Stimulated activated CD8-positive, alpha-beta memory T cell treated with anti-CD3 and anti-CD28 coated beads, Interleukin-4, amount 100 ng/mL, for 4 hours (primary cell): Measurements from ENCODE around the gene FOXD3.
"Not testable (repeated sequence)": the region's sequence is repeated elsewhere in the genome, so short reads cannot be mapped to it uniquely, and the experiment has no call there.

Experiments
- DNase-seq, 2 donors: peaks; one replicate each; pipeline ENCODE4 v3.0.0-alpha.2; 2020; ENCODE audit warnings: low read depth in 2 of 2, low spot score in 1 of 2

FOXD3 gene

GRCh38 chr1:63356234-63356633, 33.9 kb downstream of the FOXD3 start:
- not testable (repeated sequence) for DNase-seq

GRCh38 chr1:63359561-63359960, 37.2 kb downstream of the FOXD3 start:
- DNase-seq = no peak

GRCh38 chr1:63362073-63362472, 39.7 kb downstream of the FOXD3 start:
- DNase-seq = no peak

GRCh38 chr1:63362578-63362977, 40.2 kb downstream of the FOXD3 start:
- DNase-seq = no peak

- DNase-seq = no peak
Observed at GRCh38 chr1:63363014-63363413, 40.6 kb downstream of the FOXD3 start.

- DNase-seq = no peak
Observed at GRCh38 chr1:63366908-63367214, 44.5 kb downstream of the FOXD3 start.

DNA sequence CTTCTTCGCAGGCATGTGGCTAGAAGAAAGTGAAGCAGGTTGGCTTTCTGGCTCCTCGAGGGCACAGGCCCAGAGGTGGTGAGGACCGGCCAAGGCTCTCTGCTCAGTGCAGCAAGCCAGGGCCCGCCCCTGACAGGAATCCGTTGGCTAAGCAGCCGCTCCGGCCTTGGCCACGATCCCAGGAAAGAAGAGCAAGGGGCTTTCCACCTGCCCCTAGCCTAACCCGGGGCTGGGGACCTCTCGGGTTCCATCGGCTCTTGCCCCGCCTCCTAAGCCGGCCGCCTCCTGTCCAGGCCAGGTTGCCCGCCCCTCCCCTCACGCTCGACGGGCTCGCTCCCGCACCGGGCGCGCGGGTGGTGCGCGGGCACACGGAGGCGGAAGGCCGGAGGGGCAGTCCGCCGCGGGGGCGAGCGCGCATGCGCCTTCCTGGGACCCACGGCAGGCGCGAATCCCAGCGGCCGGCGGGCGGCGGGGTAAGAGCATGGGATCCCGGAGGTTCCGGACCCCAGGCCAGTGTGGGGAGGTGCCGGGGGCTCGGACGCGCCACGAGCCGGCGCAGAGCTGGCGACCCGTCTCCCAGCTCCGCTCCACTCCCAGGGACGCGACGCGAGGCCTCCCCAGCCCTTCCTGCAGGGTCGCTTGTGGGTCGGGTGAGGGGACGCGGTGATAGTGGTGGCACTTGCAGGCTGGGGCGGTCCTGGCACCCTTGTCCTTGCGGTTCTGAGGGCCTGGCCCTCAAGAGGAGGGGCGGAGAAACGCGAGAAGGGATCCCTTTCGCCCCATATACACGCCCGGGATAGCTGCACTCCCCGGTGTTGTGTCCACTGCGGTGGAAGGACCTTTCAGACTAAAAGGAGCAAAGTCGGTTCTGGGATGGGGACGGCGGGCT, 45.1 kb downstream of the FOXD3 start, which contains the start of gene ALG6:
TSS of gene ALG6 (plus strand) at position 413 of the 889 bp plus-strand sequence. CDS start 3,351 bp downstream, outside the sequence.
- DNase-seq = peak; percentile 71 to 81

DNA sequence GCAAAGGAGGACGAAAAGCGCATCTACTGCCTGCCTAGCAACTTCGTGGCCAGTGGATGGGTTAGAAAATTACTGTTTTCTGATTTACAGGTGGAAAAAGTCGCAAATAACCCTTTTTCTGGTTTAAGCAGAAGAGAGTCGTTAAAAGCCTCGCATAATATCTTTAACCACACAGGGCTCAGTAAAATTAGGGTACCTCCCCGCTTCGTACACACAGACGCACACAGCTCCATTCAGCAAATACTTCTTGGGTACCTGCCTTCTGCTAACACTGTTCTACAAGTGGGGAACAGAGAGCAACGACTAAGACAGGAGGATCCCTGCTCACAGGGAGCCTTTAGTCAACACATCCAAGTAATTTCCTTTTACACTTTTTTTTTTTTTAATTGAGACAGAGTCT, 45.8 kb downstream of the FOXD3 start:
- DNase-seq = no peak
